HG03439 (cell line): ENCODE measurements around the gene IL31.
"Not testable (repeated sequence)": the region's sequence is repeated elsewhere in the genome, so short reads cannot be mapped to it uniquely, and the experiment has no call there.

ENCODE experiments used
- ATAC-seq: cut with Tn5 transposase; IDR thresholded peaks from one replicate; pipeline ENCODE4 v1.9.1; 2021; ENCODE audit warnings: mild to moderate bottlenecking, moderate library complexity; ENCODE audit not compliant: unreplicated experiment

IL31 gene

DNA sequence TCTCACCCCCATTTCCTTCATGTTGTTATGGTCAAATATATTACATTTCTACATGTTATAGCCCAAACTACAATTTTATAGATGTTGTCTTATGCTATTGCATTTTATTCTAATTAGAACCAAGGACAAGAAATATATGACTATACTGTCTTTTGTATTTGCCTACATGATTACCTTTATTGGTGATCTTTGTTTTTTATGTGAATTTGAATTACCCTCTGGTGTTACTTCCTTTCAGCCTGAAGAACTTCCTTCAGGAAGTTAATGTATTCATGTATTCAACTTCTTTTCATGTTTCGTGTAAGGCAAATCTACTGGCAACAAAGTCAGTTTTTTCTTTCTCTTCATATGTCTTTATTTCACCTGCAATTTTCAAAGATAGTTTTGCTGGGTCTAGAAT lies 20.8 kb upstream of the IL31 start:
- no peak for ATAC-seq

DNA sequence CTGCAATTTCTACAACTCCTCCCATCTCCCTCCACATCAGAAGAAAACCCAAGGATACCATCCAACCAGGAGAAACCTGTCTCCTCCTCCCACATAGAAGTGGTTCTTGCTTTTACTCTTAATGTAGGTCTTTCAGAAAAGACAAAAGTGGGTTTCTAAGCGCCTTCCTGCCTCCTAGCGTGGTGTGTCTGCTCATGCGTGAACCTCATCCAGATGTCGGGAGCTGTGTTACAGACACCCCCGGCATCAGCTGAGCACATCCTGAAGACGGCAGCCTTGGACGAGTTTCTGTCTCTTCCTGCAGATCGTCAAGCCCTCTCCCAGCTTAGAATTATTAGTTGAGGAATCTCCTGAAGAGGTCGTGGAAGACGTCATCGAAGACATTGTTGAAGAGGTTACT lies 18.4 kb upstream of the IL31 start:
- ATAC-seq, result no peak

DNA sequence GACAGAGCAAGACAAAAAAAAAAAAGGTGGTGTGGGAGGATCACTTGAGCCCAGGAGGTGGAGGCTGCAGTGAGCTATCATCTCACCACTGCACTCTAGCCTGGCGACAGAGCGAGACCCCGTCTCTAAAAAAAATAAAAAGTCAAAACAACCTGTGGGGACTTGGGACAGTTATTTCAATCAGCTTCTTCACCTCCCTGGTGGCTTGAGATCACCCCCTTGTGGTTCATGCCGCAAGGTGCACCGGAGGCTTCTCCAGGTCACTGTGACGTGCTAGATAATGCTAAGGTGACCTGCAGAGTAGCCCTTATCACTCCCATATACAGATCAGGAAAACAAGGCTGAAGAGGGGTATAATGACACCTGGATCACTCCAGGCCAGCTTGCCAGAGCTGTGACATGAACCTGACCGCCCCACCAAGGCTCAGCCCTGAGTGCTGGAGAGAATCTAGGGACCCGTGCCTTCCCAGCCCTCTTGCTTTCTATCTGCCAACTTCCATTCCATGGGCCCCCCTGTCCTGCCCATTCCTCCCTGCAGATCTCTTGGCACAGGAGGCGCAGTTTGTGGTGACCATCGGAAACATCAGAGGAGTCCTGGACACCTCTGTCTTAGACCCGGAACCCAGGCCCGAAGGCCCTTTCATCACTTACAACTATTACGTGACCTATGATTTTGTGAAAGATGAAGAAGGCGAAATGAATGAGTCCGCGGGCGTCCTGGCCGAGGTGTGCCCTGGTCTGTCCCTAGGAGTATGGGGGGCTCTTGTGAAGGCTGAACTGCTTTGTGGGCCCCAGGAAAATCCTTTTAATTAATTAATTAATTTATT lies 17.0 kb upstream of the IL31 start:
- no peak for ATAC-seq

DNA sequence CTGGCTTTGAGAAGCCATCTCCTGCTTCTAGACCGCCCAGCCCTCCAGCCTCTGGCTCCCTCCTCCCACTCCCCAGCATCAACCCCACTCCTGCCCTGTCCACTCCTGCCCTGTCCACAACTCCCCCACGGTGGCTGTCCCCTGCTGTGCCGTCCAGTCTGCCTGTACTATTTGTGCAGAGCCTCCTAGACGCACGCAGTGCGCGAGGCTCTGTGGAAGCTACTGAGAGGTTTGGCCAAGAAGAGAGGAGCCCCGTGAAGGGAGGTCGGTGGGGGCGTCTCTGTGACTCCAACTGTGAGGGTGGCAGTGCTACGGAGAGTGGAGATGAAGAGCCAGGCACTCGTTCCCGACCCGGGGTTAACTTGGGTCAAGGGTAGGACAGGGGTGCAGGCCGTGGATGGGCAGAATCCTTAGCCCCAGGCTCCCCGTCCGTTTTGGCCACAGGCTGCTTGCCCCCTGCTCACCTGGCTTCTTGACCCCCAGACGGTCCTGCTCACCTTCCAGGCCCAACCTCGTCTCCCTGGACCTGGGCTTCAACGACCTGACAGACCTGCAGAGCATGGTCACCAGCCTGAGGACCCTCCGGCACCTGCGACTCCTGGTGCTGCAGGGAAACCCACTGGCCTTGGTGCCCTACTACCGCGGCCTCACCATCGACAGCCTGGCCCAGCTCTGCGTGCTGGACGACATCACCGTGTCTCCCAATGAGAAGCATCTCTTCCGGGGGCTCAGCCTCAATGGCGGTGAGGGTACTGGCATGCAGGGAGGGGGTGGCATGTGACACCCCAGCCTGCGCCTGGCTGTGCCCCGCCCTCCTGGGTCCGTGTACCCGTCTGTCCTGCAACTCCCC lies 15.8 kb upstream of the IL31 start:
- ATAC-seq, result no peak

DNA sequence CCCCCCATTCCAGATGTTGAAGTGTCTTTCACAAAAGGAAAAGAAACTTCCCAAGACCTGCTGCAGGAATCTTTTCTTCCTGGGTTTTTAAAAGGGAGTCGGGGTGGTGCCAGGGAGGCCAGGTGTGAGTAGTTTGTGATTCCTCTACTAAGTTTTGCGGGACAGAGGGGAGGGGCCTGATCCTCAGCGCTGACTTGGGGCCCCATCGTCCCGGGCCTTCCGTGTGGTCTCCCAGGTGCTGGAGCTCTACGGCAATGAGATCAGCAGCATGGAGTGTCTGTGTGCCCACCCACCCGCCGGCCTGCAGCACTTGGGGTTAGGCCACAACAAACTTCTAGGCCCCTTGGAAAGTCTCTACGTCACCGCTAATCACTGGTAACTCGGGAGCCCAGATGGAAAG lies 13.4 kb upstream of the IL31 start:
- ATAC-seq, result no peak

DNA sequence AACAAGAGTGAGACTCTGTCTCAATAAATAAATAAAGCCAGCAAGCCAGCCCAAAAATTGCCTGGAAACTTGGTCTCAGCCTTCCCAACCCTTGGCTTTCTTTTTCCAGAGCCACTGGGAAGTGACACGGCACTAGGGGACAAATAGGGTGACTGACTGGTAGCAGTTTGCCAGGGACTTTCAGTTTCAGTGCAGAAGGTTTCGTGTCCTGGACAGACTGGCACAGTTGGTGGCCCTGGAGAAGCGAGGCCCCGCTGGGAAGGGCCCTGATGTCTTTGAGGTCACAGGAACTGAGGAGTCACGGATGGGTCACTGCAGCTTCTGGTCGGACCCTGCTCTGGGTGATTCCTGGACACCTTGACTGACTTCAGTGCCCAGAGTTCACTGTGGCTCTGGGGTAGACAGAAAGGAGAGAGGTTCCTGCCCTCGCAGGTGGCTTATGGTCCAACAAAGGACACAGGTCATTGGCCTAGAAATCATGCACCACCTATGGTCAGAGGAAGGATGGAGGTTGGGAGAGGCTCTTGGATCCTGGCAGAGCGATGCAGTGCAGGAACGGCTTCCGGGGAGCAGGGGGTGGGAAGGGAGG lies 11.6 kb upstream of the IL31 start:
- ATAC-seq, result no peak

DNA sequence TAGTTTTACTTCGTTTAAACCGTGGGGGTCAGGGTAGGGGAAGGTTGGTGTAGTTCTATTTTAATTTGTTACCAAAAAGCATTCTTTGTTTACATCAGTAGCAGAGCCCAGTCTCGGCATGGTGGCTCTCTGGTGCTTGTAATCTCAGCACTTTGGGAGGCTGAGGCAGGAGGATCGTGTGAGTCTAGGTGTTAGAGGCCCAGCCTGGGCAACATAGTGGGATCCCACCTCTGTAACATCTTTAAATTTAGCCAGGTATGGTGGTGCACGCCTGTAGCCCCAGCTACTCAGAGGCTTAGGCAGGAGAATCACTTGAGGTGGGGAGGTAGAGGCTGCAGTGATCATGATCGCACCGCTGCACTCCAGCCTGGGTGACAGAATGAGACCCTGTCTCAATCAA lies 11.1 kb upstream of the IL31 start:
- no peak for ATAC-seq

DNA sequence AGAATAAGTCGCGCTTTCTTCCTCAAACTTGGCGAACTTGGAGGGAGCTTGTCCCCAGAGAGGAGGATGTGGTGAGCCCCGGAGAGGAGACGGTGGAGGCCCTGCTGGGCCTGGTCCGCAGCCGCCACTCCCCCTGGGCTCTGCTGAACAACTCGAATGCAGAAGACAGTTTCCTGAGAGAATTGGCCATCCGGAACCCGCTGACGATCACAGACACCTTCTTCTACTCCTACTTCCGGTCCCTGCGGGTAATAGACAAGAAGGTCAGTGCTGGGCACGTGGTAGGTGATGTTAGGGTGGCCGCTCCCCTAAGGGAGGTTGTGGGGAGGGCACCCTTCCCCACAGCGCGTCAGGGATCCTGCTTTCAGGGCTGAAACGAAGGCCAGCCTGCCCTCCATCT lies 10.5 kb upstream of the IL31 start:
- no peak for ATAC-seq

DNA sequence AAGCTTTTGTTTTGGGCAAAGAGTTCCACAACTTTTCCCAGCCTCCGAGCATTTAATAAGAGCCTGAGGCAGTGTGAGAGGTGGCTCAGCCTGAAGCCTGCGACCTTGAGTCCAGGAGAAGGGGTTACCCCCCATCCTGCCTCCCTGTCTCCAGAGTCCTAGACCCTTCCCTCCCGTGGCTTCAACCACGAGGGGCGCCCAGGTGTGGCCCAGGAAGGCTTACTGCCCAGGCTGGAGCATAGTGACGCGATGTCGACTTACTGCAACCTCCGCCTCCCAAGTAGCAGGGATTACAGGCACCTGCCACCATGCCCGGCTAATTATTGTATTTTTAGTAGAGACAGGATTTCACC lies 9.5 kb upstream of the IL31 start:
- no peak for ATAC-seq

DNA sequence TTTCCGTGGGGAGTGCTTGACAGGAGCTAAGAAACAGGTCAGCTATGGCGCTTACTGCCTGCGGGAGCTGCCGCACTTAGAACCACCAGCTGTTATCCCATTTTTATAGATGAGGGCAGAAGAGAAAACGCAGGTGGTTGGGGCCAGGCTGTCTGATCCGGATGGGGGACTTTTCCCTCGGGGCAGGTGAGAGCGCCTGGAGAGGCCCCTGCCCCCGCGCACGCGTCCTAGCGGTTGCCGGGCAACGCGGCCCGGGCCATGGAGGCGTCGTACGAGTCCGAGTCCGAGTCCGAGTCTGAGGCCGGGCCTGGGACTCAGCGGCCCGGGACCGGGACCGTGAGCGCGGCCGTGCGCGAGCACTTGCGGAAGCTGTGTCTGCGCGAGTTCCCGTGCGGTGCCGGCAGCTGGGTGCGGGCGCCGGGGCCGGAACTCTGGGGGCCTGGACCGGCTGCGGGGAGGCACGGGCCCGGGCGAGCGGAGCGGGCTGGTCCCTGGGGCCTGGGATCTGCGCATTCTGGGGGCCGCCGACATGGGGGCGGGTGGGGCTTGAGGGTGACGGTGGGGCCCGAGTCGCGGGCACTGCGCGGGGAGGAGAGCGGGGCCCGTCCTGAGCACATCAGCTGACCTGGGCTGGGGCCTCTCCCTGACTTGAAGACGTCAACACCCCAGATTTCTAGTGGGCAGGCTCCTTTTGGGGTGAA lies 9.0 kb upstream of the IL31 start, which contains the start of gene LRRC43:
Gene LRRC43 (plus strand): TSS at position 237 of the 701 bp plus-strand sequence. CDS start 22 bp downstream, at position 259.
- no peak for ATAC-seq

DNA sequence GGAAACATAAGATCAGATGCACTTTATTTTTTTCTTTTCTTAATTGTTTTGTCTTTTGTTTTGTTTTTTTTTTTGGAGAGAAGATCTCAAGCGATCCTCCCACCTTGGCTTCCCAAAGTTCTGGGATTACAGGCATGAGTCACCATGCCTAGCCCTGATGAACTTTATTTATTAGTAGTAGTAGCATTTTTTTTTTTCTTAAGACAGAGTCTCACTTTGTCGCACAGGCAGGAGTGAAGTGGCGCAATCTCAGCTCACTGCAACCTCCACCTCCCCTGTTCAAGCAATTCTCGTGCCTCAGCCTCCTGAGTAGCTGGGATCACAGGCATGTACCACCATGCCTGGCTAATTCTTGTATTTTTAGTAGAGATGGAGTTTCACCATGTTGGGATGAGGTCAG lies 2.5 kb upstream of the IL31 start:
- ATAC-seq, result not testable (repeated sequence)

DNA sequence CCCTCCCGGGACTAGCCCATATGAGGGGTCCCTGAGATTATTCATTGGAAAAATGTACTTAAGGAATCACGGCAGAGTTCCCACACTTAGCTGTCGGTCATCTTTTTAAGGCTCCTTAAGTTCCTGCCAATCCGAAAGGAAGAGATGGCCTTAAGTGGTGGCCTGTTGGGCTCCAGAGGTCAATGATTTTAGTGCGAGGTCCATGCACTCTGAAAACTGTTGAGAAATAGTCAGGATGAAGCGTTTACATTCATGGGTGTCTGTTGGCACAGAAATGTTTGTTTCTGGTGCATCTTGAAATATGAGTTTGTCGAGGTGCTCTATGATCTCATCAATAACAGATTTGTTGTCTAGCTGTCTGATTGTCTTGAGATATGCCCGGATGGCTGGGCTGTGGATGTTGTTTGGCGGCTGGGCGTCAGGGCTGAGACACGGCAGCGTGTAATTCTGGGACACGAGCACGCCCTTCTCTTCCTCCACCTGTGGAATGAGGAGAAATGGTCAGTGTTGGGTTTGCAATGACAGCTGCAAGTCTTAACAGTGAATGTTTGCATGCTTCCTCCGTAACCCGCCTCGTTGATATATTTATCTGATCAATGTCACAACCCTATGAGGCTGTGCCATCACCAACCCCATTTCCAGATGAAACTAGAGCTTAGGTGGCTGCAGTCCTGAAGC lies 1.6 kb downstream of the IL31 start:
- ATAC-seq, result no peak

DNA sequence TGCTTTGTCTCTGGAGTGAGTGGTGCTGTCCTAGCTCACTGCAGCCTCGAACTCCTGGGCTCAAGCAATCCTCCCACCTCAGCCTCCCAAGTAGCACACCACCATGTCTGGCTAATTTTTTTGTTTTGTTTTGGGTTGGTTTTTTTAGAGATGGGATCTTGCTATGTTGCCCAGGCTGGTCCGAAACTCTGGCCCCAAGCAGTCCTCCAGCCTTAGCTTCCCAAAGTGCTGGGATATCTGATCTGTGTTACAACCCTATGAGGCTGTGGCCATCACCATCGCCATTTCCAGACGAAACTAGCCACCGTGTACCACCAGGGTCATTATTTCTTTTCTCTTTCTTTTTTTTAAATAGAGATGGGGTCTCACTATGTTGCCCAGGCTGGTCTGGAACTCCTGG lies 2.6 kb downstream of the IL31 start:
- no peak for ATAC-seq

DNA sequence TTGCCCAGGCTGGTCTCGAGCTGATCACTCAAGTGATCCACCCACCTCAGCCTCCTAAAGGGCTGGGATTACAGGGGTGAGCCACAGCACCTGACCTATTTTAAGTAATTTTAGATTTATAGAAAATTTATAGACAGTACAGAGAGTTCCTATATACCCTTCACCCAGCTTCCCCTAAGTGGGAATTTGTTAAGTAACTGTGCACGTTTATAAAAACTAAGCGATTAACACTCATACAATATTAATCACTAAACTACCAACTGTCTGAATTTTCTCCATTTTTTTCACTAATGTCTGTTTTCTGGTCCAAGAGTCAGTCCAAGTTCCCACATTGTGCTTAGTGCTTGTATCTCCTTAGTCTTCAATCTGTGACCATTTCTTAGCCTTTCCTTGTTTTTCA lies 5.5 kb downstream of the IL31 start:
- ATAC-seq, result no peak

DNA sequence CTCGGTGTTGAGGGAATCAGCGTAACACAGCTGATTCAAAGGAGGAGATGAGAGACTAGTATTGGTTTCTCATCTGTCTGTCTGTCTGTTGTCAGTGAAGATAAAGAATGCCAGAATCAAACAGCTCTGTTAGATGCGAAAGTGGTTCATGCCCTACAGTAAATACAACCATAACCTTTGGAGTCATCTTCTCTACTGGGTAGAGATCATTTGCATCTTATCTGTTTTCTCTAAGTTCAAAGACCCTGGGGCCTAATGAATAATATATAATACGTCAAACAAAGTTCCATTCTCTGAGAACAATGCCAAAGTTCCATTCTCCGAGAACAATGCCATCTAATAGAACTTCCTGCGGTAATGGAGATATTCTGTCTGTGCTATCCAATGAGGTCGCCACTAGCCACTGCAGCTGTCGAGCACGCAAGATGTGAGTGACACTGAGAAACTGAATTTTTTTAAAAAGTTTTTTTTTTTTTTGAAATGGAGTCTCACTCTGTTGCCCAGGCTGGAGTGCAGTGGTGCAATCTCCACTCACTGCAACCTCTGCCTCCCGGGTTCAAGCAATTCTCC lies 6.6 kb downstream of the IL31 start:
- ATAC-seq, result no peak

DNA sequence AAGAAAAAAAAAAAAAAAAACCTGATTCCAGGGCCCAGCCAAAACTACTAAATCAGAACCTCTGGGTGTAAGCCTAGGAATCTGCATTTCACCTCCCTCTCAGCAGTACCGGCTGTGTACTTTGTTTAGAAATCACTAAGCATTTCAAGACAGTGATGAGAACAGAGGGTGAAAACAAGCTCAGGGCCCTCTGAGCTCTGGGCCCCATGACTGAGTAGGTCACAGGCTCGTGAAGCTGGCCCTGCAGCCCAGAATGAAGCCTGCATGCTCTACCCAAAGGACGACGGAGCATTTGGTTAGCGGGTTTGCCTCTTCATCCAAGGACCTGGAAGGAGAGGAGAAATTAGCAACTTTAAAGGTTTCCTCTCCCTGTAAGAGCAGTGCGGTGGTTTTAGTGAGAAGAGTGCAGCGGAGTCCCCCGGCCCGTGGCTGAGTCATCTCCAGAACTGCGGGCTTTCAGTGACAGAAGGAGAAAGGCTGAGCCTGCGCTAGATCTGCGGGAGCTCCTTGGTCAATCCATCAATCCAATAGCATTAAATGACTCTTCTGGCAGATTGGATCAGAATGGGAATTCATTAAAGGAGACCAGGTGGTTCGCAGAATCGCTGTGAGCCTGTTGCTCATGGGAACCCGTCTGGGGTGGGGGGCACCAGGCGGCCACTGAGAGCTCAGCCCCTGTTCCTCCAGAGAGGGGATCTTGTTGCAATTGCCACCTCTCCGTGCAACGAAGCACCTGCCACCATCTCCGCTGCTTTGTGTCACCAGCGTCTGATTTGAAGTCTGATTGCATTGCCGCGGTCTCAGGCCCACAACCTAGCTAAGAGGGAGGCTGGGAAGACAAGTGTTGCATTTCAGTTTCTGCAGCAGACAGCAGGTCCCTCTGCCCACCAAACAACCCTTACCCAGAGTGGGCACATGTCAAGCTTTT lies 7.3 kb downstream of the IL31 start:
- ATAC-seq, result peak; percentile 84

DNA sequence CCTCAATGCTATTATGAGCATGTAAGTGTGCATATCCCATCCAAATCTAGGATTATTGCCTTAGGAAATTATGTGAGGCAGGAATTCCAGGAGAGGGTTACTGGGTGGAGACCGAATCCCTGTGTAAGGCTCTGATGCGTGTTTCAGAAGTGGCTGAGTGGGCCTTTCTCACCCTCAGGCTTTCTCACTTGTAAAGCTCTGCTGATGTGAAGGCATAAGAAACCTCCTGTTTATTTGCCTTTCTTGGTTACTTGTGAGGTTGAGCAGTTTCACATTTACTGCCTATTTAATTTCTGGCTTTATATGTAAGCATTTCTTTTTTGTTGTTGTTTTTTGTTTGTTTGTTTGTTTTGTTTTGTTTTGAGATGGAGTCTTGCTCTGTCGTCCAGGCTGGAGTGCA lies 11.0 kb downstream of the IL31 start:
- no peak for ATAC-seq

DNA sequence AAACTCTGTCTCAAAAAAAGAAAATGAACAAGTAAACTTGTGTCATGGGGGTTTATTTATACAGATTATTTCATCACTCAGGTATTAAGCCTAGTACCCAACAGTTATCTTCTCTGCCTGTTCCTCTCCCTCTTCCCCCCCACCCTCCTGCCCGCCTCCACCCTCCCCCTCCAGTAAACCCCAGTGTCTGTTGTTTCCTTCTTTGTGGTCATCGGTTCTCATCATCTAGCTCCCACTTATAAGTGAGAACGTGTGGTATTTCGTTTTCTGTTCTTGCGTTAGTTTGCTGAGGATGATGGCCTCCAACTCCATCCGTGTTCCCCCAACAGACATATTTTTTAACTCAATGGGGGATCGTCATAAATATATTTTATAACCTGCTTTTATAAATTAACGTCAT lies 12.3 kb downstream of the IL31 start:
- ATAC-seq, result no peak

DNA sequence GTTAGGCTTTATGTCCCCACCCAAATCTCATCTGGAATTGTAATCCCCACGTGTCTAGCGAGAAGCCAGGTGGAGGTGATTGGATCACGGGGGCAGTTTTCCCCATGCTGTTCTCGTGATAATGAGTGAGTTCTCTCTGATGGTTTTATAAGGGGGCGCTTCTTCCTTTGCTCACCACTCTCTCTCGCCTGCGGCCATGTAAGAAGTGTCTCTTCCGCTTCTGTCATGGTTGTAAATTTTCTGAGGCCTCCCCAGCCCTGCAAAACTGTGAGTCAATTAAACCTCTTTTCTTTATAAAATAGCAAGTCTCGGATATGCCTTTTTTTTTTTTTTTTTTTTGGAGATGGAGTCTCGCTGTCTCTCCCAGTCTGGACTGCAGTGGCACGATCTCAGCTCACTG lies 13.3 kb downstream of the IL31 start:
- ATAC-seq, result no peak
